Amniotic stem cell (primary cell): ENCODE data around the gene CCT2.
"Not testable (repeated sequence)": the region's sequence is repeated elsewhere in the genome, so short reads cannot be mapped to it uniquely, and the experiment has no call there.

ENCODE experiments used
- DNase-seq: peaks from one replicate; lab custom pipeline; 2025; lab: John Stamatoyannopoulos, UW

Gene CCT2

GRCh38 chr12:69588527-69588926, 3.3 kb downstream of the CCT2 start:
- no peak for DNase-seq

GRCh38 chr12:69589082-69589481, 3.8 kb downstream of the CCT2 start:
- no peak for DNase-seq

GRCh38 chr12:69595689-69596088, 10.4 kb downstream of the CCT2 start:
- no peak for DNase-seq

- no peak for DNase-seq
These were observed 13.0 kb downstream of the CCT2 start for GRCh38 chr12:69598174-69598753.

GRCh38 chr12:69600804-69601203, 15.5 kb downstream of the CCT2 start:
- DNase-seq = no peak

- DNase-seq = no peak
These were observed 16.9 kb downstream of the CCT2 start for GRCh38 chr12:69601962-69602685.

GRCh38 chr12:69602954-69603353, 17.7 kb downstream of the CCT2 start:
- DNase-seq = no peak

GRCh38 chr12:69603556-69603955, 18.3 kb downstream of the CCT2 start:
- not testable (repeated sequence) for DNase-seq

GRCh38 chr12:69604275-69604674, 19.0 kb downstream of the CCT2 start:
- DNase-seq = not testable (repeated sequence)

- DNase-seq = no peak
These were observed 22.9 kb downstream of the CCT2 start for GRCh38 chr12:69608114-69608513.

- no peak for DNase-seq
These were observed 24.9 kb downstream of the CCT2 start for GRCh38 chr12:69610126-69610525.

GRCh38 chr12:69610729-69611128, 25.5 kb downstream of the CCT2 start, which contains the start of gene LRRC10:
Gene LRRC10, minus strand, starts transcription at chr12:69610907. Its CDS starts 69 bp downstream, at chr12:69610838.
- no peak for DNase-seq

GRCh38 chr12:69613351-69613750, 28.1 kb downstream of the CCT2 start:
- DNase-seq = no peak

GRCh38 chr12:69616025-69616424, 30.8 kb downstream of the CCT2 start:
- no peak for DNase-seq

GRCh38 chr12:69619050-69619449, 33.8 kb downstream of the CCT2 start:
- no peak for DNase-seq

- no peak for DNase-seq
These were observed 34.8 kb downstream of the CCT2 start for GRCh38 chr12:69620077-69620476.

- DNase-seq = no peak
These were observed 35.7 kb downstream of the CCT2 start for GRCh38 chr12:69620921-69621320.

GRCh38 chr12:69621551-69621950, 36.3 kb downstream of the CCT2 start:
- DNase-seq = no peak

- DNase-seq = no peak
These were observed 38.7 kb downstream of the CCT2 start for GRCh38 chr12:69623970-69624369.

GRCh38 chr12:69627501-69627900, 42.2 kb downstream of the CCT2 start:
- DNase-seq = no peak

- DNase-seq = no peak
These were observed 44.9 kb downstream of the CCT2 start for GRCh38 chr12:69630191-69630590.

GRCh38 chr12:69633061-69633460, 47.8 kb downstream of the CCT2 start:
- DNase-seq = no peak

- DNase-seq = peak; percentile 51
These were observed 54.2 kb downstream of the CCT2 start for GRCh38 chr12:69639400-69640016.
